ENCODE measurements around the gene GIGYF2.

DNA sequence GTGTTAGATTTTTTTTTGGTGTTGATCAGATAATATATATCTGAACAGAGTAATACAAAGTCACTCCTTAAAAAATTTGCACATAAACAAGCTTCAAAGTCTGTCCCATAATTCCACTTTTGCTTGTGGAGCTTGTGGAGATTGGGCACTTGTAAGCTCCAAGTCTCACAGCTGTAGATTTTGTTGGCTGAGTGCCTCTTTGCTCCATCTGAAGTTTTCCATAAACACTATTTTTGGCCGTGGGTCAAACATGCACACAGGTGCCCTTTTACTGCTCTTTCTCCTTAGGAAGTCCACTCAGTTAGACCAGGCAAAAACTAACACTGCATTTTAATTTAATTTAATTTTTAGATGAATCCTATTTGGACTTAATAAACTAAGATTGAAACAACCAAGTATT lies 82.8 kb downstream of the GIGYF2 start:
- TF ChIP-seq SUZ12 (IDR thresholded peaks at IDR 0.05; ENCODE audit: extremely low read depth, insufficient read depth, insufficient read length) (no peak), ZNF274 (IDR thresholded peaks at IDR 0.05; ENCODE audit: low read depth, low read length) (no peak), YY1 (IDR thresholded peaks at IDR 0.05; ENCODE audit: insufficient read depth, insufficient read length) (no peak)
